IMR-90 (cell line): ENCODE results near the gene ZNF276. TPM values are rescaled to one million over a fixed set of nuclear protein-coding genes. Genes with fewer than 3 reads are reported as not detected.

Source experiments
- ATAC-seq: fragments of 200-7000 bp; cut with Tn5 transposase; 2 replicates; pipeline ENCODE4 v1.9.1; 2020; ENCODE audit warnings: low read depth, mild to moderate bottlenecking, moderate library complexity
- BruUV-seq: library from RNA; stranded (reverse); fragments of 400-500 nt; replicated peaks from 2 replicates; lab custom pipeline; 2021; lab: Mats Ljungman, UMichigan
- CTCF ChIA-PET: fragments of 300-600 bp; formaldehyde crosslinking; extraction: SDS; loops from one replicate; lab custom pipeline; 2021; ENCODE audit warnings: antibody characterized with exemption; lab: Yijun Ruan, JAX
- POLR2A ChIA-PET: fragments of 300-600 bp; sonication (Branson Sonifier 250); formaldehyde crosslinking; loops from one replicate; lab custom pipeline; 2022; ENCODE audit warnings: antibody characterized with exemption; ENCODE audit not compliant: unreplicated experiment; lab: Charles Lee
- DNase-seq: peaks from one replicate; pipeline ENCODE4 v3.0.0; 2013
- H2AFZ ChIP-seq: replicated peaks from 2 replicates; pipeline ENCODE3; 2013; ENCODE audit warnings: low read length, mild to moderate bottlenecking; ENCODE audit not compliant: poor library complexity
- H2AK5ac ChIP-seq: 2 replicates; pipeline ENCODE4 v1.6.1; 2013; ENCODE audit warnings: low read depth, low read length, inconsistent platforms
- H2AK9ac ChIP-seq: replicated peaks from 2 replicates; pipeline ENCODE3; 2013; ENCODE audit warnings: mild to moderate bottlenecking, low read depth, low read length, moderate library complexity; ENCODE audit not compliant: poor library complexity
- H2BK120ac ChIP-seq: 2 replicates; pipeline ENCODE4 v1.6.1; 2013; ENCODE audit warnings: low read depth, low read length, inconsistent platforms
- H2BK15ac ChIP-seq: 3 replicates; pipeline ENCODE4 v1.6.1; 2013; ENCODE audit warnings: low read depth, low read length, inconsistent platforms
- H2BK20ac ChIP-seq: 2 replicates; pipeline ENCODE4 v1.6.1; 2013; ENCODE audit warnings: low read depth, mild to moderate bottlenecking, inconsistent platforms, low read length, moderate library complexity
- H2BK5ac ChIP-seq: 2 replicates; pipeline ENCODE4 v1.6.1; 2013; ENCODE audit warnings: mild to moderate bottlenecking, low read depth, low read length, inconsistent platforms; ENCODE audit not compliant: poor library complexity, severe bottlenecking
- H3K14ac ChIP-seq: replicated peaks from 2 replicates; pipeline ENCODE4 v1.6.1; 2013; ENCODE audit warnings: low read depth, low read length, inconsistent platforms
- H3K18ac ChIP-seq: 2 replicates; pipeline ENCODE4 v1.6.1; 2013; ENCODE audit warnings: low read depth, low read length, control low read depth
- H3K23ac ChIP-seq: 2 replicates; pipeline ENCODE4 v1.6.1; 2013; ENCODE audit warnings: low read depth, low read length, inconsistent platforms
- H3K27ac ChIP-seq: 2 replicates; pipeline ENCODE4 v1.5.1; 2013; ENCODE audit warnings: mild to moderate bottlenecking, control low read depth, low read length; ENCODE audit not compliant: insufficient read depth
- H3K27me3 ChIP-seq: 2 replicates; pipeline ENCODE4 v1.6.1; 2013; ENCODE audit warnings: low read length; ENCODE audit not compliant: control insufficient read depth, insufficient read depth
- H3K36me3 ChIP-seq: 2 replicates; pipeline ENCODE4 v1.6.1; 2013; ENCODE audit warnings: low read length, mixed read lengths; ENCODE audit not compliant: control insufficient read depth, insufficient read depth
- H3K4ac ChIP-seq: 2 replicates; pipeline ENCODE4 v1.6.1; 2013; ENCODE audit warnings: low read depth, low read length, inconsistent platforms
- H3K4me1 ChIP-seq: 2 replicates; pipeline ENCODE4 v1.6.1; 2013; ENCODE audit warnings: low read length, mixed read lengths; ENCODE audit not compliant: control insufficient read depth, insufficient read depth
- H3K4me2 ChIP-seq: 2 replicates; pipeline ENCODE4 v1.6.1; 2013; ENCODE audit warnings: low read depth, mild to moderate bottlenecking, control low read depth, low read length, moderate library complexity
- H3K4me3 ChIP-seq: 2 replicates; pipeline ENCODE4 v1.5.1; 2013; ENCODE audit warnings: low read depth, mild to moderate bottlenecking, control low read depth, low read length, moderate library complexity; ENCODE audit not compliant: insufficient read depth
- H3K56ac ChIP-seq: 2 replicates; pipeline ENCODE4 v1.6.1; 2013; ENCODE audit warnings: low read length, inconsistent platforms; ENCODE audit not compliant: insufficient read depth; ENCODE audit errors: extremely low read depth
- H3K79me1 ChIP-seq, 2 experiments: 2 replicates each; pipeline ENCODE4 v1.6.1; 2013; ENCODE audit warnings: low read length in 2 of 2, inconsistent platforms in 1 of 2, low read depth in 1 of 2
- H3K9ac ChIP-seq: 2 replicates; pipeline ENCODE4 v1.6.1; 2013; ENCODE audit warnings: low read depth, low read length, control low read depth
- H3K9me1 ChIP-seq: 2 replicates; pipeline ENCODE4 v1.6.1; 2013; ENCODE audit warnings: low read length, inconsistent platforms; ENCODE audit not compliant: insufficient read depth
- H3K9me3 ChIP-seq: 2 replicates; pipeline ENCODE4 v1.6.1; 2013; ENCODE audit warnings: low read length; ENCODE audit not compliant: control insufficient read depth, insufficient read depth
- H4K20me1 ChIP-seq: 2 replicates; pipeline ENCODE4 v1.6.1; 2013; ENCODE audit warnings: low read length, inconsistent platforms; ENCODE audit not compliant: insufficient read depth
- H4K5ac ChIP-seq: 2 replicates; pipeline ENCODE4 v1.6.1; 2013; ENCODE audit warnings: mild to moderate bottlenecking, low read depth, low read length, control low read depth
- H4K8ac ChIP-seq, 2 experiments: 2 replicates each; pipeline ENCODE4 v1.6.1; 2013; ENCODE audit warnings: low read depth in 2 of 2, low read length in 2 of 2, control low read depth in 1 of 2, inconsistent platforms in 1 of 2
- H4K91ac ChIP-seq: 2 replicates; pipeline ENCODE4 v1.6.1; 2013; ENCODE audit warnings: low read depth, low read length, inconsistent platforms; ENCODE audit not compliant: insufficient read depth
- CHD1 ChIP-seq: IDR thresholded peaks from 2 replicates; pipeline ENCODE4 v1.6.1; 2012; ENCODE audit warnings: low read depth, low read length, improper control_type of control experiment
- MAZ ChIP-seq: IDR thresholded peaks from 2 replicates; pipeline ENCODE4 v1.6.1; 2012; ENCODE audit warnings: low read depth, mild to moderate bottlenecking, low read length, improper control_type of control experiment, moderate library complexity, borderline replicate concordance
- WGBS, 2 experiments: methylation state at CpG; one replicate each; pipeline versions ENCODE4 v1.1.5 to v1.1.7; 2013; ENCODE audit warnings: missing lambda C conversion rate in 2 of 2; ENCODE audit not compliant: insufficient read length in 1 of 2; ENCODE audit errors: extremely low coverage in 2 of 2; 5-methylcytosine and 5-hydroxymethylcytosine counted together
- dilution Hi-C: fragments of 300-500 bp; cut with HindIII; formaldehyde crosslinking; loops from one replicate; pipeline ENCODE4 v1.14.3; 2018; ENCODE audit warnings: low sequenced_read_pairs; ENCODE audit not compliant: unreplicated experiment
- in situ Hi-C: fragments of 300-500 bp; cut with MboI; formaldehyde crosslinking; loops from 3 replicates; pipeline ENCODE4 v1.14.3; 2019; ENCODE audit warnings: low sequenced_read_pairs, inconsistent platforms, mixed read lengths
- intact Hi-C: fragments of 100-400 bp; cut with micrococcal nuclease; formaldehyde crosslinking; loops from 2 replicates; pipeline ENCODE4 v1.10.0; 2022
- polyA plus RNA-seq, 3 experiments: library from polyadenylated mRNA; depleted of rRNA; stranded (reverse); fragments of >200 nt; gene quantifications; 2 replicates each; pipeline ENCODE4 v1.2.3, GENCODE V29; 2012; ENCODE audit warnings: low replicate concordance in 1 of 3
- total RNA-seq: library from RNA; depleted of rRNA; stranded (reverse); fragments of >200 nt; gene quantifications from 2 replicates; pipeline ENCODE4 v1.2.3, GENCODE V29; 2012

The ZNF276 gene
- total and polyA plus RNA-seq, 2 of the 4 experiments (the other 2 are of a cell fraction): 4.1 to 18.6 TPM

DNA sequence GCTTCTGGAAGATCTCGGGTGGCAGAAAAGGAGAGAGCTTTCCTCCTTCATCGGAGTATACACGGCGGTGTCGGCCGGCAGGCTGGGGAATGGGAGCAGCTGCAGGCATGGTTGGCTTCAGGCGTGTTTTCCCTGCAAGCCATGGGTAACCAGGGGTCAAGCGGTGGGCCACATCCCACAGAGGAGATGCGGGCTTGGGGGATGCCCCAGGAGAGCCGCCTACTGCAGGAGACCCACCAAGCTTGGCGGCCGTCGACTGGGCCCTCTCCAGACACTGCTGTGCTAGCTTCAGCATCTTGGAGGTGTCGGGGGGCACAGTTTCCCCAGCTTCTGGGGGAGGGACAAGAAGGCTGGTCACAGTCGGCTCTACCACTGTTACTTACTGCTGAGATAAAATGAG, 4.8 kb upstream of the ZNF276 start:
- peaks cover 13 to 32% of the 10 kb centered on the region in 2 experiments for H3K79me1 ChIP-seq
- no peak overlapping the region for H3K4ac ChIP-seq
- H2BK15ac ChIP-seq: no peak overlapping the region
- TF ChIP-seq CHD1 (no peak), MAZ (no peak)
- H4K8ac ChIP-seq: no peak overlapping the region
- H3K9me1 ChIP-seq: no peaks in the 10 kb centered on the region
- H2BK5ac ChIP-seq: no peak overlapping the region
- in situ Hi-C loops (no loop called here), intact Hi-C loops (no loop called here), dilution Hi-C loops (no loop called here)
- no peak for ATAC-seq
- no peak overlapping the region for H3K14ac ChIP-seq
- H3K4me1 ChIP-seq: peaks cover 10% of the 10 kb centered on the region
- H3K23ac ChIP-seq: no peak overlapping the region
- no peaks in the 10 kb centered on the region for H3K27me3 ChIP-seq
- no peak overlapping the region for H3K4me3 ChIP-seq
- H3K9me3 ChIP-seq: no peaks in the 10 kb centered on the region
- H2AK9ac ChIP-seq: no peak overlapping the region
- peaks cover 8% of the 10 kb centered on the region; the same call in 1 of the 2 replicates for H3K36me3 ChIP-seq
- no TSS peak for BruUV-seq
- H2AFZ ChIP-seq: peak overlapping the region; percentile 32
- no peak overlapping the region for H3K27ac ChIP-seq
- no peak overlapping the region for H2BK20ac ChIP-seq
- H3K9ac ChIP-seq: no peak overlapping the region
- H2AK5ac ChIP-seq: no peak overlapping the region
- H4K20me1 ChIP-seq: peaks cover 4% of the 10 kb centered on the region
- H4K5ac ChIP-seq: no peak overlapping the region
- ChIA-PET POLR2A (no interaction called here), CTCF (interaction anchor here (1.4 kb wide), 1 partner anchor 11 kb away, joined by 6 read pairs; no protein-coding TSS in a partner anchor)
- H3K4me2 ChIP-seq: no peak overlapping the region
- H3K56ac ChIP-seq: no peak overlapping the region
- no peak overlapping the region for H3K18ac ChIP-seq
- no peak overlapping the region for H2BK120ac ChIP-seq
- WGBS, 2 experiments: 82% methylated on average over 2 of the region's 15 CpGs; no CpG with 5 or more reads in 1 of the 2 experiments
- H4K91ac ChIP-seq: no peak overlapping the region
- no peak for DNase-seq
